Measurements from ENCODE around the gene PTK6.

DNA sequence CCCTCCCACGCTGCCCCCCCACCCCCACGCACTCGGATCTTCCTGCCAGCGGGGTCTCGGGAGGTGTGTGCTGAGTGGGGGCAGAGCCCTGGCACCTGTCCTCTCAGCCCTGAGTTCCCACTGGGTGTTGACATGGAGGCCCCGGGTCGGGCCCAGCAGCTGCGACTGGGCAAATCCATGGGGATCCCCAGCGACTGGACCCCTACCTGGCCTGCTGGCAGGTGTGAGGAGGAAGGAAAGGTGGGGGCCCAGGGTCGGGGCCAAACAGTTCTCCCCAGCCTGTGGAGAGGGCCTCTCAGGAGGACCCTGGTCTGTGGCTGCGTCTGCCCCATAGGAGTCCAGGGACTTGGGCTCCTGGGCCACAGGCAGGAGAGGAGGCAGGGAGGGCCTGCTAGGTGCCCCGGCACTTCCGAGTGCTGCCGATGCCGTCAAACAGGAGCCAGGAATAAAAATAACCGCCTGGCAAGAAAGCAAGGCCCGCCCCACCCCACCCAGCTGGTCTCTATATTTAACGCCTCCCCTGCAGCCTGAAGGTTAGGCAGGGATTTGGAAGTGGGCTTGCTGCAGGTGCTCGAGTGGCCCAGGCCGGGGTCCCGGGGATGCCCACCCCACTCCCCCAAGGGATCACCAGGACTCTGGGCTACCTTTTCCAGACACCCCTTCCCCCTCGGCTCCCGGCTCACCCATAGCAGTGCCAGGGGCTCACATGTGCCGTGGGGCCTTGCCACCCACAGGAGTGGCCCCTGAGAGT lies 36.9 kb downstream of the PTK6 start:
- no peak for TF ChIP-seq POLR2A (IDR thresholded peaks at IDR 0.05)
- TF ChIP-seq, protein P1, sequence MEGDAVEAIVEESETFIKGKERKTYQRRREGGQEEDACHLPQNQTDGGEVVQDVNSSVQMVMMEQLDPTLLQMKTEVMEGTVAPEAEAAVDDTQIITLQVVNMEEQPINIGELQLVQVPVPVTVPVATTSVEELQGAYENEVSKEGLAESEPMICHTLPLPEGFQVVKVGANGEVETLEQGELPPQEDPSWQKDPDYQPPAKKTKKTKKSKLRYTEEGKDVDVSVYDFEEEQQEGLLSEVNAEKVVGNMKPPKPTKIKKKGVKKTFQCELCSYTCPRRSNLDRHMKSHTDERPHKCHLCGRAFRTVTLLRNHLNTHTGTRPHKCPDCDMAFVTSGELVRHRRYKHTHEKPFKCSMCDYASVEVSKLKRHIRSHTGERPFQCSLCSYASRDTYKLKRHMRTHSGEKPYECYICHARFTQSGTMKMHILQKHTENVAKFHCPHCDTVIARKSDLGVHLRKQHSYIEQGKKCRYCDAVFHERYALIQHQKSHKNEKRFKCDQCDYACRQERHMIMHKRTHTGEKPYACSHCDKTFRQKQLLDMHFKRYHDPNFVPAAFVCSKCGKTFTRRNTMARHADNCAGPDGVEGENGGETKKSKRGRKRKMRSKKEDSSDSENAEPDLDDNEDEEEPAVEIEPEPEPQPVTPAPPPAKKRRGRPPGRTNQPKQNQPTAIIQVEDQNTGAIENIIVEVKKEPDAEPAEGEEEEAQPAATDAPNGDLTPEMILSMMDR (IDR thresholded peaks at IDR 0.05), result no peak
